Uterus (tissue), 2 donors: Measurements from ENCODE around the gene PSME2.

Source experiments
- CTCF ChIP-seq, 4 experiments: fragments of 200-600 bp in 2 of 4; fragments of 450-650 bp in 2 of 4; sonication (generic) in 2 of 4; IDR thresholded peaks; one replicate each; pipeline ENCODE4 v1.5.1; 2016 to 2019; ENCODE audit warnings: antibody characterized with exemption in 4 of 4, mild to moderate bottlenecking in 2 of 4, moderate library complexity in 1 of 4
- POLR2A ChIP-seq, 2 donors: fragments of 450-650 bp; IDR thresholded peaks; one replicate each; pipeline ENCODE4 v1.6.1; 2016; ENCODE audit warnings: antibody characterized with exemption in 2 of 2, mild to moderate bottlenecking in 1 of 2, moderate library complexity in 1 of 2

GRCh38 chr14:24127673-24128072 is 18.7 kb downstream of the PSME2 start:
- TF ChIP-seq POLR2A (IDR thresholded peaks at IDR 0.05) (no peak), CTCF (IDR thresholded peaks at IDR 0.05) (no peak)
